T-cell (primary cell): Measurements from ENCODE around the gene PDLIM7. TPM values are rescaled to one million over a fixed set of nuclear protein-coding genes. Genes with fewer than 3 reads are reported as not detected.

ENCODE experiments used
- ATAC-seq, 4 experiments: fragments of 200-7000 bp in 3 of 4; fragments of 150-1000 bp in 1 of 4; cut with Tn5 transposase; replicated peaks in 1 of 4; 1 replicate in 3 of 4; 2 replicates in 1 of 4; pipeline ENCODE4 v1.10.0; 2021; ENCODE audit warnings: moderate library complexity in 3 of 4, mild to moderate bottlenecking in 2 of 4, moderate number of reproducible peaks in 1 of 4
- CTCF ChIA-PET, 2 donors: fragments of 300-600 bp; sonication (Branson Sonifier 250); formaldehyde crosslinking; loops; one replicate each; lab custom pipeline; 2022; ENCODE audit warnings: antibody characterized with exemption in 2 of 2; lab: Charles Lee
- POLR2A ChIA-PET, 2 donors: fragments of 300-600 bp; sonication (Branson Sonifier 250); formaldehyde crosslinking; loops; one replicate each; lab custom pipeline; 2022; ENCODE audit warnings: antibody characterized with exemption in 2 of 2; lab: Charles Lee
- DNase-seq, 35 experiments: peaks; one replicate each; pipeline versions ENCODE4 v3.0.0 to v3.0.0-alpha.2; 2013 to 2023
- H3K27ac ChIP-seq: one replicate; pipeline ENCODE4 v1.5.1; 2013; ENCODE audit warnings: low read length
- H3K27me3 ChIP-seq, 2 experiments: replicated peaks in 1 of 2; 1 replicate in 1 of 2; 2 replicates in 1 of 2; pipeline versions ENCODE4 v1.6.1 to v1.7.0; 2013; ENCODE audit warnings: low read length in 1 of 2, mixed read lengths in 1 of 2; ENCODE audit not compliant: control insufficient read depth in 2 of 2, insufficient read depth in 2 of 2; ENCODE audit errors: extremely low read depth in 1 of 2
- H3K36me3 ChIP-seq, 2 donors: 1 replicate in 1 of 2; 2 replicates in 1 of 2; pipeline versions ENCODE4 v1.6.1 to v1.7.0; 2013; ENCODE audit warnings: low read length in 1 of 2; ENCODE audit not compliant: control insufficient read depth in 2 of 2, insufficient read depth in 1 of 2; ENCODE audit errors: extremely low read depth in 1 of 2
- H3K4me1 ChIP-seq, 2 experiments: 1 replicate in 1 of 2; 2 replicates in 1 of 2; pipeline versions ENCODE4 v1.6.1 to v1.7.0; 2013; ENCODE audit warnings: low read length in 2 of 2, mixed read lengths in 1 of 2; ENCODE audit not compliant: insufficient read depth in 2 of 2, control insufficient read depth in 1 of 2; ENCODE audit errors: extremely low read depth in 1 of 2
- H3K4me3 ChIP-seq, 2 donors: 1 replicate in 1 of 2; 2 replicates in 1 of 2; pipeline versions ENCODE4 v1.5.1 to v1.7.0; 2013; ENCODE audit warnings: mild to moderate bottlenecking in 2 of 2, low read length in 1 of 2, moderate library complexity in 1 of 2; ENCODE audit not compliant: control insufficient read depth in 1 of 2; ENCODE audit errors: extremely low read depth in 1 of 2
- H3K9me3 ChIP-seq: 2 replicates; pipeline ENCODE4 v1.7.0; 2013
- H3K27ac Mint-ChIP-seq, 2 donors: one replicate each; pipeline ENCODE4 v1.8.0; 2020 to 2021; ENCODE audit warnings: mild to moderate bottlenecking in 2 of 2, mixed read lengths in 2 of 2
- H3K27me3 Mint-ChIP-seq, 2 donors: one replicate each; pipeline ENCODE4 v1.8.0; 2021 to 2022; ENCODE audit warnings: mixed read lengths in 2 of 2
- H3K36me3 Mint-ChIP-seq: one replicate; pipeline ENCODE4 v1.8.0; 2021; ENCODE audit warnings: mixed read lengths
- H3K4me1 Mint-ChIP-seq, 3 donors: one replicate each; pipeline ENCODE4 v1.8.0; 2020 to 2022; ENCODE audit warnings: mixed read lengths in 3 of 3, mild to moderate bottlenecking in 1 of 3
- H3K4me3 Mint-ChIP-seq, 3 donors: one replicate each; pipeline ENCODE4 v1.8.0; 2020 to 2022; ENCODE audit warnings: mild to moderate bottlenecking in 3 of 3, mixed read lengths in 3 of 3, moderate library complexity in 3 of 3
- H3K9me3 Mint-ChIP-seq, 3 donors: one replicate each; pipeline ENCODE4 v1.8.0; 2020 to 2022; ENCODE audit warnings: mixed read lengths in 3 of 3
- WGBS: methylation state at CpG from one replicate; pipeline ENCODE4 v1.1.5; 2013; ENCODE audit warnings: missing lambda C conversion rate; ENCODE audit not compliant: insufficient coverage; 5-methylcytosine and 5-hydroxymethylcytosine counted together
- total RNA-seq, 35 experiments: library from RNA in 6 of 35; stranded (reverse) in 6 of 35; fragments of 120-200 nt in 1 of 35; gene quantifications; one replicate each; pipeline versions ENCODE4 v1.2.1 to v1.2.4 and lab custom pipeline; 2013 to 2026

The PDLIM7 gene
- total RNA-seq, 5 donors from 2014 or later (not counting 1 experiment from before 2014, with no cell fraction given): 9.8 to 17.8 (median 12.8) TPM

- no peak overlapping the region for H3K4me3 Mint-ChIP-seq
Measured at GRCh38 chr5:177519463-177520235, 22.2 kb upstream of the PDLIM7 start.

DNA sequence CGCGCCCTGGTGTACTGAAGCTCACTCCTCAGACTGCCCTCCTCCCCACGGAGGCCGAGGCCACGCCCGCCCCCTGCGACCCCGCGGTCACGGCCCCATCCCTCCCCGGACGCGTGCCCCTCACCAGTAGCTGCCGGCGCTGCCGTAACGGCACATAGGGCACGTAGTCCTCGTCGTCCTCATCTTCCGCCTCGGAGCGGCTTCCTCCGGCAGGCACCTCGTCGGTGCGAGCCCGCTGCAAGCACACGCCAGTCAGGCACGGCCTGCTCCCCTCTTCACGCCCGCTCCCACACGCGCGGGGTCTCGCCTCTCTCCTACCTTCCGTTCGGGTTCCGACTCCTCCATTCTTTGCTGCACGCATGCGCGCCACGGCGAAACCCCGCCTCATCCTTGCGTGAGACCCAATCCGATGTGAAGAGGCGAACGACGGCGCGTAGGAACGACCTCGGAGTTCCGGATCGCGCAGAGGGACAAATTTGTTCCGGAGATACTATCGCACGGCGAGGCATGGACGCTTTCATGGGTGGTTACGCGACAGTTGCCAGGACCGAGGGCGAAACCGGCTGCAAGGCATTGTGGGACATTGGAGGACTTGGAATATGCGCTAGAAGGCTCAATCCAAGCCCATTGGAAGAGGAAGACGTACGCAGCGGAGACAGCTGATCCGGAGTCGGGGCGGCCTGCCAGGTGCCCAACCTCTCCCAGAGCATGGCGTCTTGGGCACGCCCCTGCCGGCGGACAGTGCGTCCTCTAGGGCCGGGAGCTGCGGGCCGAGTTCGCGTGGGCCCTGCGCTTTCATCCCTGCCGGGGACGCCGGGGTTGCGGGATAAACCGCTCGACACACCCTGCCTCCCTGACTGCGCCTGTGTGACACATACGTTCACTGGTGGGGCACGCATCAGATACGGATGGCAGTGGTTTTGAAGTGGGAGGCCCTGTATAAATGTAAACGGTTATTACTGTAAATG is 19.5 kb upstream of the PDLIM7 start, which contains the start of gene DDX41:
Gene DDX41, minus strand, starts transcription at position 361 of the 968 bp plus-strand sequence. Its CDS starts 16 bp downstream, at position 345.
- Histone ChIP-seq H3K4me3 (peak within 1 kb of the TSS; percentile 90 to 92), H3K9me3 (no peaks in the 10 kb centered on the region), H3K27ac (peak within 1 kb of the TSS; percentile 53), H3K36me3 (peaks cover 16 to 64% of the 10 kb centered on the region in 2 donors), H3K4me1 (peaks cover 8 to 57% of the 10 kb centered on the region in 2 experiments), H3K27me3 (no peaks in the 10 kb centered on the region)
- POLR2A ChIA-PET: no interaction called here
- Mint-ChIP-seq H3K4me1 (peaks cover 48 to 53% (median 49%) of the 10 kb centered on the region in 3 donors), H3K27me3 (no peaks in the 10 kb centered on the region), H3K4me3 (peak within 1 kb of the TSS; percentile 93 to 99 (median 95)), H3K9me3 (no peaks in the 10 kb centered on the region), H3K27ac (peak within 1 kb of the TSS; percentile 94 to 95), H3K36me3 (peaks cover 34% of the 10 kb centered on the region)
- under 1% methylated on average over 95 of the region's 96 CpGs for WGBS
- peak; percentile 89 to 98 (median 93) for DNase-seq
- CTCF ChIA-PET: interaction anchor here in 1 of 2 donors (0.7 kb wide), 1 partner anchor 28 kb away, joined by 3 read pairs; no protein-coding TSS in a partner anchor
- ATAC-seq: peak; percentile 88 to 93 (median 91)

More at GRCh38 chr5:177519463-177520235, 22.2 kb upstream of the PDLIM7 start:
- 86% methylated on average over 7 of the region's 13 CpGs for WGBS
- CTCF ChIA-PET: interaction anchor here in 1 of 2 donors (0.9 kb wide), 1 partner anchor 56 kb away, joined by 3 read pairs; no protein-coding TSS in a partner anchor
- H3K36me3 ChIP-seq: peaks cover 14 to 50% of the 10 kb centered on the region in 2 donors
- Mint-ChIP-seq H3K27me3 (no peaks in the 10 kb centered on the region), H3K4me1 (peaks cover 49 to 53% (median 49%) of the 10 kb centered on the region in 3 donors), H3K27ac (peak overlapping the region; percentile 61 to 69), H3K36me3 (peaks cover 18% of the 10 kb centered on the region), H3K9me3 (no peaks in the 10 kb centered on the region)
- no peak overlapping the region for H3K4me3 ChIP-seq
- no peak overlapping the region for H3K27ac ChIP-seq
- H3K4me1 ChIP-seq: peaks cover 8 to 51% of the 10 kb centered on the region in 2 experiments
- H3K27me3 ChIP-seq: no peaks in the 10 kb centered on the region
- ATAC-seq: no peak
- no peak for DNase-seq
- H3K9me3 ChIP-seq: no peaks in the 10 kb centered on the region
- POLR2A ChIA-PET: interaction anchor here in 1 of 2 donors (0.5 kb wide), 1 partner anchor 466 kb away, joined by 7 read pairs; no protein-coding TSS in a partner anchor

- H3K36me3 Mint-ChIP-seq: peaks cover 41% of the 10 kb centered on the region
- H3K27ac Mint-ChIP-seq: peak overlapping the region; percentile 4 to 52
- peaks cover 8 to 47% of the 10 kb centered on the region in 2 experiments for H3K4me1 ChIP-seq
- no peaks in the 10 kb centered on the region for H3K9me3 ChIP-seq
- H3K36me3 ChIP-seq: peaks cover 15 to 66% of the 10 kb centered on the region in 2 donors
- peak overlapping the region; percentile 90 to 92 for H3K4me3 ChIP-seq
- no peaks in the 10 kb centered on the region for H3K9me3 Mint-ChIP-seq
- H3K27me3 Mint-ChIP-seq: no peaks in the 10 kb centered on the region
- H3K27me3 ChIP-seq: no peaks in the 10 kb centered on the region
- ChIA-PET POLR2A (no interaction called here), CTCF (interaction anchor here in 1 of 2 donors (0.6 kb wide), 1 partner anchor 24 kb away, joined by 6 read pairs; no protein-coding TSS in a partner anchor)
- H3K27ac ChIP-seq: no peak overlapping the region
- no peak for ATAC-seq
- DNase-seq: no peak
- WGBS: 56% methylated on average over 4 of the region's 7 CpGs
- H3K4me1 Mint-ChIP-seq: peaks cover 37 to 45% (median 43%) of the 10 kb centered on the region in 3 donors
- peak overlapping the region; percentile 93 to 99 (median 95) for H3K4me3 Mint-ChIP-seq
Measured at GRCh38 chr5:177515580-177515979, 18.2 kb upstream of the PDLIM7 start.

GRCh38 chr5:177514541-177514940 is 17.1 kb upstream of the PDLIM7 start:
- Mint-ChIP-seq H3K27me3 (no peaks in the 10 kb centered on the region), H3K36me3 (peaks cover 36% of the 10 kb centered on the region), H3K27ac (no peak overlapping the region), H3K9me3 (no peaks in the 10 kb centered on the region), H3K4me3 (peak overlapping the region in 1 of 3 donors; percentile 93), H3K4me1 (peaks cover 30 to 38% (median 38%) of the 10 kb centered on the region in 3 donors)
- Histone ChIP-seq H3K27ac (no peak overlapping the region), H3K4me3 (no peak overlapping the region), H3K4me1 (peaks cover 10 to 44% of the 10 kb centered on the region in 2 experiments), H3K36me3 (peaks cover 17 to 60% of the 10 kb centered on the region in 2 donors), H3K9me3 (no peaks in the 10 kb centered on the region), H3K27me3 (no peaks in the 10 kb centered on the region)
- over 99% methylated on average over 11 of the region's 11 CpGs for WGBS
- DNase-seq (no peak), ATAC-seq (no peak)
- POLR2A ChIA-PET: no interaction called here
- CTCF ChIA-PET: no interaction called here

GRCh38 chr5:177513500-177513899 is 16.1 kb upstream of the PDLIM7 start:
- no peaks in the 10 kb centered on the region for H3K27me3 Mint-ChIP-seq
- H3K27ac ChIP-seq: no peak overlapping the region
- POLR2A ChIA-PET: no interaction called here
- H3K4me1 Mint-ChIP-seq: peaks cover 23 to 41% (median 33%) of the 10 kb centered on the region in 3 donors
- no peaks in the 10 kb centered on the region for H3K9me3 ChIP-seq
- WGBS: 98% methylated on average over 15 of the region's 15 CpGs
- peaks cover 17 to 56% of the 10 kb centered on the region in 2 donors for H3K36me3 ChIP-seq
- no peak for DNase-seq
- H3K9me3 Mint-ChIP-seq: no peaks in the 10 kb centered on the region
- no peak overlapping the region for H3K27ac Mint-ChIP-seq
- peaks cover 10 to 48% of the 10 kb centered on the region in 2 experiments for H3K4me1 ChIP-seq
- H3K36me3 Mint-ChIP-seq: peaks cover 36% of the 10 kb centered on the region
- H3K4me3 ChIP-seq: no peak overlapping the region
- H3K4me3 Mint-ChIP-seq: no peak overlapping the region
- no peaks in the 10 kb centered on the region for H3K27me3 ChIP-seq
- CTCF ChIA-PET: no interaction called here
- ATAC-seq: no peak
